IPS-20b (cell line): ENCODE results near the gene ZNF628.
A peak's percentile ranks its signal among the peaks of the same experiment; 100 is the strongest.

Source experiments
- H3K27ac ChIP-seq: one replicate; pipeline ENCODE4 v1.5.1; 2013; ENCODE audit warnings: low read length
- H3K27me3 ChIP-seq: 2 replicates; pipeline ENCODE4 v1.6.1; 2013; ENCODE audit warnings: mild to moderate bottlenecking, low read length, inconsistent platforms; ENCODE audit not compliant: insufficient read depth
- H3K36me3 ChIP-seq: 2 replicates; pipeline ENCODE4 v1.6.1; 2013; ENCODE audit warnings: low read depth, mild to moderate bottlenecking, inconsistent platforms, low read length, moderate library complexity; ENCODE audit not compliant: insufficient read depth
- H3K4me1 ChIP-seq: 2 replicates; pipeline ENCODE4 v1.6.1; 2013; ENCODE audit warnings: mild to moderate bottlenecking, control low read depth, inconsistent platforms, low read length, moderate library complexity; ENCODE audit not compliant: insufficient read depth
- H3K4me3 ChIP-seq: 2 replicates; pipeline ENCODE4 v1.5.1; 2013; ENCODE audit warnings: mild to moderate bottlenecking, low read length, inconsistent platforms
- H3K9ac ChIP-seq: 2 replicates; pipeline ENCODE4 v1.6.1; 2013; ENCODE audit warnings: low read depth, mild to moderate bottlenecking, inconsistent platforms, low read length, moderate library complexity
- H3K9me3 ChIP-seq: 2 replicates; pipeline ENCODE4 v1.6.1; 2013; ENCODE audit warnings: mild to moderate bottlenecking, low read depth, low read length, inconsistent platforms; ENCODE audit not compliant: insufficient read depth

Gene ZNF628

DNA sequence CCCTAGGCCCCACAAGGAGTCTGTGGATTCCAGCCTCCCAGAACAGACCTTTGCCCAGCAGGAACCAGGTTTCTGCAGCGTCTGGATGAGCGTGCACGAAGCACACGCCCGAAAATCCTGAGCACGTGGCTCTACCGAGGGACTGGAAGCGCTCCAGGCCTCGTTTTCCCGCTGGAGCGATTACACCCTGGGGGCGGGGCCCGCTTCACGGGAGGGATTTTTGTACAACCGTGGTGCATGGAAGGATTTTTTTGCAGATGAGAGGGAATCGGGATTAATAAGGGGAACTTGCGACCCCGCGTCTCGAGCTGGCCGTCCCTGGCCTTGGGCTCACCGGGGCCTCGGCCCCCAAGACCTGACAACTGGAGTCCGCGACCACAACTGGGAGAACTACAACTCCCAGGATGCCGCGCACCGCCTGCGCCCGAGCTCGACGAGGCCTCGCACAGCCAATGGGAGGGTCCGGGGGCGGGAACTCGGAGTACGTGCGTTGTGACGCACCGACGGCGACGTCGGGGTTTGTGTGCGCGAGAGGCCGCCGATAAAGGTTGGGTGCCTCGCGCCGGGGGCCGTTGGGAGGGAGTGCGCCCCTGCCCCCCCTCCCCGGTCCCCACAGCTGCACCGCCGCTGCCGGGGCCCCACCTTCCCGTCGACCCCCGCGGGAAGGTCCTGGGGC, at the start of gene ZNF628:
ZNF628 (plus strand) TSS at position 518 of the 676 bp plus-strand sequence. CDS start 3,294 bp downstream, outside the sequence.
- no peaks in the 10 kb centered on the region for H3K9me3 ChIP-seq
- H3K36me3 ChIP-seq, result no peaks in the 10 kb centered on the region
- H3K4me1 ChIP-seq, result no peaks in the 10 kb centered on the region; the same call in 1 of the 2 replicates
- H3K4me3 ChIP-seq, result peak within 1 kb of the TSS; percentile 99
- H3K9ac ChIP-seq, result peak within 1 kb of the TSS; percentile 84; the same call in 1 of the 2 replicates
- H3K27ac ChIP-seq, result peak within 1 kb of the TSS; percentile 91
- no peaks in the 10 kb centered on the region for H3K27me3 ChIP-seq

DNA sequence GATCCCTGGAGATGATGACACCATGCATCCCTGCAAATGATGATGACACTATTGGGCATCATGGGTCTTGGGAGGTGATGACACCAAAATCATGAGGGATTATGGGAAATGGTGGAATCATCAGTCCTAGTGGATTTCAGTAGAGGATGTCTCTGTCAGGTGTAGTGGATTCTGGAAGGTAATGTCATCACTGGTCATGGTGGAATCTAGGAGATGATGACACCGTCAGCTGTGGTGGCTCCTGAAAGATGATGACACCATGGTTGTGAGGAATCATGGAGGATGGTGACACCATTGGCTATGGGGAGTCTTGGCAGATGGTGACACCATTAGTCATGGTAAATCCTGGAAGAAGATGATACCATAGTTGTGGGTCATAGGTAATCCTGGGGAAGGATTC, 45.2 kb upstream of the ZNF628 start:
- Histone ChIP-seq H3K36me3 (no peaks in the 10 kb centered on the region), H3K27me3 (peaks cover 26% of the 10 kb centered on the region; the same call in 1 of the 2 replicates), H3K9me3 (no peaks in the 10 kb centered on the region), H3K9ac (no peak overlapping the region), H3K4me1 (no peaks in the 10 kb centered on the region), H3K27ac (no peak overlapping the region), H3K4me3 (no peak overlapping the region)

GRCh38 chr19:55432241-55432959, 44.0 kb upstream of the ZNF628 start:
- Histone ChIP-seq H3K27me3 (peaks cover 33% of the 10 kb centered on the region; the same call in 1 of the 2 replicates), H3K9me3 (no peaks in the 10 kb centered on the region), H3K4me1 (no peaks in the 10 kb centered on the region), H3K9ac (no peak overlapping the region), H3K4me3 (no peak overlapping the region), H3K27ac (no peak overlapping the region), H3K36me3 (no peaks in the 10 kb centered on the region)

DNA sequence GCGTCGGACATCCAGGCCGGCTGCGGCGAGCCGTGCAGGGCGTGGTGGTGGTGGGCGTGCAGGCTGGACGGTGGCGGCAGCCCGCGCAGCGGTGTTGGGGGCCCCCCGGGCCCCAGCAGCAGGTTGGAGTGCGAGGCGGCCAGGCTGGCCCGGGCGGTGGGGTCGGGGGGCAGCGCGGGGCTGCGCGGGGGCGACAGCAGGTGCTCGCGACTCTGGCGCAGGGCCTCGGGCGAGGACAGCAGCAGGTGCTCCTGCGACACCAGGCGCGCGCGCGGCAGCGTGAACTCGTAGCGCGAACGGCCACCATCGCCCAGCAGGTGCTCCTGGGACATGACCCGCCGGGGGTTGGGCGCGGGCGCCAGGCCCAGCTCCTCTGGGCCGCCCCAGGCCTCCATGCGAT, 43.1 kb upstream of the ZNF628 start:
- no peak overlapping the region for H3K4me3 ChIP-seq

GRCh38 chr19:55434356-55434919, 42.0 kb upstream of the ZNF628 start:
- H3K4me1 ChIP-seq, result no peaks in the 10 kb centered on the region
- no peaks in the 10 kb centered on the region for H3K36me3 ChIP-seq
- H3K9ac ChIP-seq, result no peak overlapping the region
- H3K27me3 ChIP-seq, result peaks cover 49% of the 10 kb centered on the region
- H3K4me3 ChIP-seq, result no peak overlapping the region
- no peak overlapping the region for H3K27ac ChIP-seq
- H3K9me3 ChIP-seq, result no peaks in the 10 kb centered on the region

More for the DNA sequence above, 43.1 kb upstream of the ZNF628 start:
- Histone ChIP-seq H3K9me3 (no peaks in the 10 kb centered on the region), H3K9ac (no peak overlapping the region), H3K27me3 (peaks cover 38% of the 10 kb centered on the region), H3K36me3 (no peaks in the 10 kb centered on the region), H3K4me1 (no peaks in the 10 kb centered on the region), H3K27ac (no peak overlapping the region)

- Histone ChIP-seq H3K9me3 (no peaks in the 10 kb centered on the region), H3K4me3 (no peak overlapping the region), H3K36me3 (no peaks in the 10 kb centered on the region), H3K4me1 (no peaks in the 10 kb centered on the region), H3K9ac (no peak overlapping the region), H3K27ac (no peak overlapping the region), H3K27me3 (peaks cover 55% of the 10 kb centered on the region)
These were observed 41.4 kb upstream of the ZNF628 start for GRCh38 chr19:55435020-55435419.

GRCh38 chr19:55436847-55437246, 39.6 kb upstream of the ZNF628 start:
- H3K27ac ChIP-seq, result no peak overlapping the region
- no peak overlapping the region for H3K9ac ChIP-seq
- H3K27me3 ChIP-seq, result peaks cover 70% of the 10 kb centered on the region
- H3K9me3 ChIP-seq, result no peaks in the 10 kb centered on the region
- H3K4me3 ChIP-seq, result no peak overlapping the region
- peaks cover 8% of the 10 kb centered on the region; the same call in 1 of the 2 replicates for H3K4me1 ChIP-seq
- H3K36me3 ChIP-seq, result no peaks in the 10 kb centered on the region

- H3K27me3 ChIP-seq, result peaks cover 70% of the 10 kb centered on the region
- H3K4me3 ChIP-seq, result no peak overlapping the region
- no peaks in the 10 kb centered on the region for H3K36me3 ChIP-seq
- H3K9me3 ChIP-seq, result no peaks in the 10 kb centered on the region
- H3K4me1 ChIP-seq, result peaks cover 8% of the 10 kb centered on the region; the same call in 1 of the 2 replicates
- no peak overlapping the region for H3K27ac ChIP-seq
- no peak overlapping the region for H3K9ac ChIP-seq
These were observed 39.0 kb upstream of the ZNF628 start for GRCh38 chr19:55437410-55437809.

GRCh38 chr19:55439052-55439451, 37.4 kb upstream of the ZNF628 start:
- no peak overlapping the region for H3K9ac ChIP-seq

DNA sequence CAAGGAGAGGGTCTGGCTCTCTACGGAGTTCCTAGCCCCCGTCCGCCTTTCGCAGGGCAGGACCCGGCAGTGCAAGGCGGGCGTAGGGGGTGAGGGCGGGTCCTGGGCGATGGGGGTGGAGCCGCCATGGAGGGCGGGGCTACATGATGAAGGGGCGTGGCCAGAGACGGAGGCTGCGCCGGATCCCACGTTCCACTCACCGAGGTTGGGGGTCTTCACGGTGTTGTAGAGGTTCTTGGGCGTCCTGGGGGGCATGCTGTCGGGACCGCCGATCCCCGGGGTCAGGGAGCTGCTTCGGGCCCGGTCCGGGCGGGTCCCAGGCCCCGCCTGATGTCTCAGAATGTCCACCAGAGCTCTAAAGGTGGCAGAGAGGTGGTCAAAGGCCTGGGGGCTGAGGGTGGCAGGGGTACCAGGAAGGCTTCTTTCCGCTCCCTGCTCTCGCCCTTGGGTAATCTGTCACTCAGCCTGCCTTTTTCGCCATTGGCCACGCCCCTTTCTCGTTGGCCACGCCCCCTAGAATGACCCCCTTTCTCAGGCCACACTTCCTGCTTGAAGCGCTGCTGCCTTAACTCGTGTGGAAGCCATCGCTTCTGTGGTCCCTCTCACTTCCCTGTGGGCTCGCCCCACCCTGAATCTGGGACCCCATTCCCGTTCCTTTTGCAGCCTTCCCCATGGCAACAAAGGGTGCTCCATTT, 35.9 kb upstream of the ZNF628 start:
- Histone ChIP-seq H3K9ac (no peak overlapping the region), H3K4me3 (peak overlapping the region; percentile 63; the same call in 1 of the 2 replicates), H3K27ac (no peak overlapping the region), H3K4me1 (peaks cover 8% of the 10 kb centered on the region; the same call in 1 of the 2 replicates), H3K9me3 (no peaks in the 10 kb centered on the region), H3K36me3 (no peaks in the 10 kb centered on the region), H3K27me3 (peaks cover 85% of the 10 kb centered on the region)

More at GRCh38 chr19:55439052-55439451, 37.4 kb upstream of the ZNF628 start:
- Histone ChIP-seq H3K4me3 (no peak overlapping the region), H3K9me3 (no peaks in the 10 kb centered on the region), H3K36me3 (no peaks in the 10 kb centered on the region), H3K27ac (no peak overlapping the region), H3K4me1 (peaks cover 8% of the 10 kb centered on the region; the same call in 1 of the 2 replicates), H3K27me3 (peaks cover 76% of the 10 kb centered on the region)

DNA sequence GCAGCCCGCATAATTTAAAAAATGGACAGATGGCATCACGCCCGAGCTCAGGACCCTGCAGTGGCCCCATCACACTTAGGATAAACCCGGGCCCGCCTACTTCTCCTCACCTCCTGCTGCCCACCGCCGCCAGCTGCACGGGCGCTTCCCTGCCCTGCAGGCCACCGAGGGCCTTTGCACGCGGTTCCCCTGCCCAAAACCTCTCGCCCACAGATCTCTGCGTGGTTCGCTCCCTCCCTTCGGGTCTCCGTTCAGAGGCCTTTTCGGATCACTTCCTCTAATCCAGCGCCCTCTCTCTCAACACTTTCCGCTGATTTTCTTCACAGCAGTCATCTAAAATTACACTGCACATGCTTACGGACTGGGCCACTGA, 35.1 kb upstream of the ZNF628 start:
- Histone ChIP-seq H3K9ac (no peak overlapping the region), H3K4me3 (peak overlapping the region; percentile 63; the same call in 1 of the 2 replicates), H3K27me3 (peaks cover 92% of the 10 kb centered on the region), H3K4me1 (peaks cover 8% of the 10 kb centered on the region; the same call in 1 of the 2 replicates), H3K9me3 (no peaks in the 10 kb centered on the region; the same call in 1 of the 2 replicates), H3K27ac (no peak overlapping the region), H3K36me3 (no peaks in the 10 kb centered on the region)
